HepG2 (cell line): ENCODE results near the gene SLC36A1. TPM values are rescaled to one million over a fixed set of nuclear protein-coding genes. Genes with fewer than 3 reads are reported as not detected.

Experiments
- ATAC-seq: fragments of 200-7000 bp; cut with Tn5 transposase; 3 replicates; pipeline ENCODE4 v1.9.1; 2020; ENCODE audit warnings: mild to moderate bottlenecking, moderate library complexity
- BruUV-seq: library from RNA; stranded (reverse); fragments of 400-500 nt; replicated peaks from 2 replicates; lab custom pipeline; 2021; lab: Mats Ljungman, UMichigan
- CTCF ChIA-PET: fragments of 300-600 bp; formaldehyde crosslinking; extraction: SDS; loops from one replicate; lab custom pipeline; 2021; ENCODE audit warnings: low total read pairs, inconsistent platforms, low intra/inter-chr PET ratio; lab: Yijun Ruan, JAX
- POLR2A ChIA-PET: fragments of 350-600 bp; sonication (Branson Sonifier 250); formaldehyde crosslinking; loops from one replicate; lab custom pipeline; 2020; ENCODE audit warnings: antibody characterized with exemption, inconsistent platforms; lab: Yijun Ruan, JAX
- DNase-seq: peaks from one replicate; pipeline ENCODE4 v3.0.0-alpha.2; 2015; ENCODE audit warnings: low spot score
- FAIRE-seq: peaks from 3 replicates; lab custom pipeline; 2011; peaks lifted over from hg19 to GRCh38; lab: Jason Lieb, UNC
- H2AFZ ChIP-seq: one replicate; pipeline ENCODE4 v1.6.1; 2011; ENCODE audit warnings: low read length, inconsistent platforms
- H3K27ac ChIP-seq: fragments of 300-600 bp; 3 replicates; pipeline ENCODE4 v1.8.0; 2011; ENCODE audit warnings: mixed run types, mild to moderate bottlenecking, mixed read lengths, low read length, inconsistent platforms; ENCODE audit not compliant: insufficient read depth; ENCODE audit errors: extremely low read length
- H3K27me3 ChIP-seq, 2 experiments: fragments of 200-600 bp in 1 of 2; 2 replicates in 1 of 2; 3 replicates in 1 of 2; pipeline versions ENCODE4 v1.6.0 to v1.8.0; 2011; ENCODE audit warnings: low read length in 2 of 2, mild to moderate bottlenecking in 2 of 2, moderate library complexity in 2 of 2, inconsistent platforms in 1 of 2; ENCODE audit not compliant: insufficient read depth in 2 of 2, control insufficient read depth in 1 of 2
- H3K36me3 ChIP-seq, 2 experiments: fragments of 200-600 bp in 1 of 2; replicated peaks in 1 of 2; 2 replicates in 1 of 2; 3 replicates in 1 of 2; pipeline versions ENCODE4 v1.5.1 to v1.8.0; 2011; ENCODE audit warnings: low read length in 2 of 2, inconsistent platforms in 1 of 2; ENCODE audit not compliant: insufficient read depth in 2 of 2, control insufficient read depth in 1 of 2
- H3K4me1 ChIP-seq: 2 replicates; pipeline ENCODE4 v1.5.1; 2012; ENCODE audit warnings: low read length, inconsistent platforms; ENCODE audit not compliant: insufficient read depth
- H3K4me2 ChIP-seq: 2 replicates; pipeline ENCODE4 v1.6.0; 2011; ENCODE audit warnings: low read depth, low read length, inconsistent platforms
- H3K4me3 ChIP-seq, 3 experiments: fragments of 200-600 bp in 1 of 3; sonication (generic), shearing (Covaris generic) in 1 of 3; replicated peaks in 1 of 3; 2 replicates each; pipeline ENCODE4 v1.5.1; 2011 to 2016; ENCODE audit warnings: low read length in 3 of 3, inconsistent platforms in 2 of 3, low read depth in 2 of 3, mild to moderate bottlenecking in 2 of 3, control low read depth in 1 of 3, mixed read lengths in 1 of 3; ENCODE audit not compliant: insufficient read depth in 1 of 3
- H3K79me2 ChIP-seq: one replicate; pipeline ENCODE4 v1.6.1; 2011; ENCODE audit warnings: low read length, inconsistent platforms; ENCODE audit not compliant: insufficient read depth
- H3K9ac ChIP-seq: 2 replicates; pipeline ENCODE4 v1.6.0; 2011; ENCODE audit warnings: mild to moderate bottlenecking, low read depth, low read length, inconsistent platforms; ENCODE audit not compliant: insufficient read depth
- H3K9me3 ChIP-seq: 2 replicates; pipeline ENCODE4 v1.5.1; 2012; ENCODE audit warnings: mild to moderate bottlenecking, low read length
- H4K20me1 ChIP-seq: 2 replicates; pipeline ENCODE4 v1.6.0; 2011; ENCODE audit warnings: inconsistent platforms, mild to moderate bottlenecking, low read length, moderate library complexity; ENCODE audit not compliant: insufficient read depth
- ETV6 ChIP-seq: sonication (generic); formaldehyde crosslinking; conservative IDR thresholded peaks from 2 replicates; pipeline ENCODE4 v1.4.0; 2020; ENCODE audit warnings: missing genetic modification reagents
- EZH2 ChIP-seq: conservative IDR thresholded peaks from 2 replicates; pipeline ENCODE4 v1.6.1; 2012; ENCODE audit warnings: mild to moderate bottlenecking, low read depth, low read length, moderate library complexity
- HIVEP1 ChIP-seq: sonication (generic); formaldehyde crosslinking; IDR thresholded peaks from 2 replicates; pipeline ENCODE4 v1.4.0; 2020; ENCODE audit warnings: mild to moderate bottlenecking, missing genetic modification reagents
- MATR3 ChIP-seq: sonication (generic); formaldehyde crosslinking; IDR thresholded peaks from 2 replicates; pipeline ENCODE4 v1.4.0; 2020; ENCODE audit warnings: missing genetic modification reagents
- NCOA2 ChIP-seq: sonication (generic); formaldehyde crosslinking; IDR thresholded peaks from 2 replicates; pipeline ENCODE4 v1.8.0; 2022; ENCODE audit warnings: inconsistent platforms
- NFYC ChIP-seq: IDR thresholded peaks from 2 replicates; pipeline ENCODE4 v1.6.1; 2016; ENCODE audit warnings: missing genetic modification reagents, missing compliant biosample characterization
- TBX3 ChIP-seq: fragments of 450-650 bp; IDR thresholded peaks from 2 replicates; pipeline ENCODE4 v1.6.1; 2017; ENCODE audit warnings: antibody characterized with exemption, mild to moderate bottlenecking, inconsistent platforms, borderline replicate concordance
- TIGD3 ChIP-seq: sonication (generic); formaldehyde crosslinking; IDR thresholded peaks from 2 replicates; pipeline ENCODE4 v1.5.1; 2020; ENCODE audit warnings: mild to moderate bottlenecking, missing genetic modification reagents, borderline replicate concordance
- ZNF124 ChIP-seq: sonication (generic); formaldehyde crosslinking; IDR thresholded peaks from 2 replicates; pipeline ENCODE4 v1.4.0; 2020; ENCODE audit warnings: missing genetic modification reagents
- ZNF263 ChIP-seq: sonication (generic); formaldehyde crosslinking; IDR thresholded peaks from 2 replicates; pipeline ENCODE4 v1.4.0; 2020; ENCODE audit warnings: missing genetic modification reagents
- ZNF292 ChIP-seq: sonication (generic); formaldehyde crosslinking; IDR thresholded peaks from 2 replicates; pipeline ENCODE4 v1.8.1; 2022; ENCODE audit warnings: mild to moderate bottlenecking, low read depth, missing genetic modification reagents, borderline replicate concordance
- ZNF331 ChIP-seq: sonication (generic); formaldehyde crosslinking; IDR thresholded peaks from 2 replicates; pipeline ENCODE4 v1.4.0; 2020; ENCODE audit warnings: missing genetic modification reagents
- WGBS: methylation state at CpG from one replicate; pipeline ENCODE4 v1.1.6; 2017; ENCODE audit warnings: low lambda C conversion rate; 5-methylcytosine and 5-hydroxymethylcytosine counted together
- in situ Hi-C: cut with HindIII; loops from 2 replicates; pipeline ENCODE4 v1.10.0; 2017; ENCODE audit warnings: low pct_unique_long_range_greater_than_20kb; ENCODE audit not compliant: extremely low pct_ligation_motif_present
- intact Hi-C: fragments of 100-400 bp; cut with micrococcal nuclease; formaldehyde crosslinking; loops from one replicate; pipeline ENCODE4 v1.10.0; 2022; ENCODE audit not compliant: unreplicated experiment
- polyA plus RNA-seq, 8 experiments: library from polyadenylated mRNA; depleted of rRNA in 3 of 8; stranded (reverse) in 7 of 8; unstranded in 1 of 8; fragments of >200 nt; fragmentation: Illumina TruSeq in 4 of 8; extraction: Trizol in 4 of 8; gene quantifications; 2 replicates each; pipeline versions ENCODE4 v1.2.1 to v1.2.3, GENCODE V29; 2011 to 2016; ENCODE audit warnings: low read depth in 4 of 8, missing spikeins in 1 of 8, mixed read lengths in 1 of 8; ENCODE audit not compliant: insufficient read depth in 1 of 8
- total RNA-seq, 5 experiments: library from RNA; depleted of rRNA; stranded (reverse); fragments of >200 nt; fragmentation: Illumina TruSeq; extraction: Trizol; gene quantifications; 2 replicates each; pipeline ENCODE4 v1.2.3, GENCODE V29; 2016; ENCODE audit warnings: low read depth in 1 of 5

SLC36A1 gene
- total and polyA plus RNA-seq, 2 of the 13 experiments (the other 11 are each of a cell fraction or from before 2014, with no cell fraction given) = 8.0 to 8.9 TPM

- POLR2A ChIA-PET = no interaction called here
- TF ChIP-seq ZNF331 (CRISPR knock-in tag) = no peak
- no peak for TF ChIP-seq EZH2
- no peak for TF ChIP-seq MATR3
- TF ChIP-seq TBX3 = no peak
- no peak for TF ChIP-seq ZNF124 (CRISPR knock-in tag)
- no peak for TF ChIP-seq NCOA2
- TF ChIP-seq NFYC (CRISPR knock-in tag) = no peak
- TF ChIP-seq ZNF292 (CRISPR knock-in tag) = no peak
- TF ChIP-seq TIGD3 (CRISPR knock-in tag) = no peak
- TF ChIP-seq, all 625 proteins: peak for 0
- Histone ChIP-seq H4K20me1 (no peaks in the 10 kb centered on the region), H3K27me3 (no peaks in the 10 kb centered on the region), H3K4me1 (no peaks in the 10 kb centered on the region), H3K9me3 (peaks cover 23% of the 10 kb centered on the region), H3K4me3 (no peak overlapping the region), H3K36me3 (no peaks in the 10 kb centered on the region), H3K27ac (no peak overlapping the region), H3K4me2 (no peak overlapping the region), H2AFZ (no peak overlapping the region), H3K9ac (no peak overlapping the region), H3K79me2 (no peaks in the 10 kb centered on the region)
- CTCF ChIA-PET = no interaction called here
- FAIRE-seq = no peak
- DNase-seq = no peak
- no peak for ATAC-seq
- 0% methylated on average over 3 of the region's 3 CpGs for WGBS
- in situ Hi-C loops (no loop called here), intact Hi-C loops (no loop called here)
- BruUV-seq = no TSS peak
These were observed 32.9 kb upstream of the SLC36A1 start for GRCh38 chr5:151414536-151414935.

GRCh38 chr5:151417712-151418111, 29.7 kb upstream of the SLC36A1 start:
- ChIA-PET CTCF (no interaction called here), POLR2A (no interaction called here)
- FAIRE-seq (no peak), ATAC-seq (no peak), DNase-seq (no peak)
- no peak overlapping the region for H3K4me3 ChIP-seq
- no peaks in the 10 kb centered on the region for H3K36me3 ChIP-seq
- no peak overlapping the region for H3K4me2 ChIP-seq
- peaks cover 23% of the 10 kb centered on the region for H3K9me3 ChIP-seq
- no peak for TF ChIP-seq HIVEP1 (CRISPR knock-in tag)
- TF ChIP-seq ZNF263 = no peak
- TF ChIP-seq ETV6 (CRISPR knock-in tag) = no peak
- no peak overlapping the region for H3K27ac ChIP-seq
- H2AFZ ChIP-seq = no peak overlapping the region
- no peak overlapping the region for H3K9ac ChIP-seq
- H3K79me2 ChIP-seq = no peaks in the 10 kb centered on the region
- no peaks in the 10 kb centered on the region for H4K20me1 ChIP-seq
- no TSS peak for BruUV-seq
- in situ Hi-C loops = no loop called here
- intact Hi-C loops = no loop called here
- H3K27me3 ChIP-seq = no peaks in the 10 kb centered on the region
- no peaks in the 10 kb centered on the region for H3K4me1 ChIP-seq
